ENCODE measurements around the gene STX8.

The STX8 gene

DNA sequence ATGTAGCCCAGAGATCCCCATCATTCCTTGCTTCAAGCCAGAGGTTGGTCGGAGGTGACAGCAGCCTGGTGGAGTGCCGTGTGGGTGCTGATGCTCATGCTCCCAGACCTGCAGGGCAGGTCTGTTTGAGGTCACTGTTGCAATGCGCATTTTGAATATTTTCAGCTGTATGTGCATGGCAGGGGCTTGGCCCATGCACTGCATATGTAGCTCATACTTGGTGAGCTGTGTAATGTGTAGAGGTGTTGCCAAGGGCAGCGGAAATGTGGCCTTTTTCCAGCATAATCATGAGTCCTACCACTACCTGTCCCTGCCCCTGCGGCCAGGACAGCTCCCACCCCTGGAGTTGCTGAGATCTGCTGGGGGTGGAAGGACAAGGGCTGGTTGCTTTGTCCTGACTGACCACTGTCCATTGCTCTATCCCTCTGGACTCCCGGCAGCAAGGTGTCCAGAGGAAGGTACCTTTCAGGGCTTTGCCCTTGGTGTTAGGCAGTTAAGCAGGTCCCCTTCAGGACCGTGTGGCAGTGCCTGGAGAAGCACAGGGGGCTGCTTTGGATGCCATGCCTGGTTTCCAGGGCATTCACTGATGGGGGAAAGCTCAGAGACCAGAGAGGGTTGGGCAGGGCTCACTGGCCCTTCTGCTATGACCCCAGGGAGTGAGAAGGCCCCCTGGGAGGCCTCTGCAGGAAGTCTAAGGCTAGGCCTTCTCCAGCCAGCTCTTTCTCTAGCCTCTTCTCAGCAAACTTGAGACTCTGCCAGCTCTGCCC, 339.2 kb downstream of the STX8 start:
- no peak for DNase-seq

DNA sequence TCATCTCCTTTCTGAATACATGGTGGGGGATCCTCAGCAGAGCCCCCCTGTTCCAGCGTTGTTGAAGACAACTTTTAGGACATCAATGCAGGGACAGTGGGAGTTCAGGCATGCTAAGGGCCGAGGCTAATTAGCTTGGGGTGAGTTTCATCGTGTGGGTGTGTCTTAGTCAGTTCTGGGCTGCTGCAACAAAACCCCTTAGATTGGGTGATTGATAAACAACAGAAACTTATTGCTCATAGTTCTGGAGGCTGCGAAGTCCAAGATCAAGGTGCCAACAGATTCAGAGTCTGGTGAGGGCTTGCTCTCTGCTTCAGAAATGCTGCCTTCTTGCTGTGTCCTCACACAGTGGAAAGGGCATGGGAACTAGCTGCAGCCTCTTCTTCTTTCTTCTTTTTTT, 340.3 kb downstream of the STX8 start:
- DNase-seq, result no peak

DNA sequence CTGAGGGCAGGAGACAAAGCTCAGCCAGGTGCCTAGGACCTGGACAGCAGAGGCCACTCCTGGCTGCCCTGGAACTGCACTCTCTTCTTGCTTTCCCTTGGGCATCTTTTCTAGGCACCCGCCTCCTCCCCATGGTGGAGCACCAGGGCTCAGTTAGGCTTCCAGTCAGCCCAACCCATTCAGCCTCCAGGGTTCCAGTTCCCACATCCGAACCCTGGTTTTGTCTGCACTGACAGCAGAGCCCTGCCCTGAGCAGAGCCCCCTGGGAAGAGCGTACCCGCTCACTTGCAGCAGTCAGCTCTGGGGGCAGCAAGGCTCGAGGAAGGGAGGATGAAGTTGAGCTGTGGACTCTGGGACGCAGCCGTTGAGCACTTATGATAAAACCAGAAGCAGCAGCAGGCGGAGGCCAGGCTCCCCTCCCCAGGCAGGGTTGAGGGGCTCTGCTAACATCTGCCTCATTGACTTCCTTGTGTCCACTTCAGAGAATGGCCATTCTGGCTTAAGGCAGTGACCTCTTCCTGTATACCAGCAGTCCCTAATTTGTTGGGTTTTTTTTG, 341.2 kb downstream of the STX8 start:
- no peak for DNase-seq

DNA sequence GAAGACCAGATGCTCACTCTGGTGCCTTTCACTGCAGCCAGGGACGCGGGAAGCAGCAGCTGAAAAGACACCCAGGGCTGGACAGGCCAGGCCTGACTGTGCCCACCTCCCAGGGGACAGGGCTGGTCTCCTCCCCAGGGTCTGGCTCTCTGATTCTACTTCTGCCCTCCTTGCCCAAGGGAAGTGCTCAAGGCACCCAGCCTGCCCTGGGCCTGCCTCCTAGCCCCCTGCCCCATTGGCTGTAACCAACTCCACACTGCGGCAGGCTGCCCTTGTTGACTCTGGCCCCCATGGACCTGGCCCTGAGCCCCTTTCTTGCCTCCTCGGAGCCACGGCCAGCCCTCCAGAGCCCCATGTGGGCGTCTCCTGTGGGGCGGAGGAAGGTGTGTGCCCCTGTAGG, 341.9 kb downstream of the STX8 start:
- DNase-seq, result no peak

DNA sequence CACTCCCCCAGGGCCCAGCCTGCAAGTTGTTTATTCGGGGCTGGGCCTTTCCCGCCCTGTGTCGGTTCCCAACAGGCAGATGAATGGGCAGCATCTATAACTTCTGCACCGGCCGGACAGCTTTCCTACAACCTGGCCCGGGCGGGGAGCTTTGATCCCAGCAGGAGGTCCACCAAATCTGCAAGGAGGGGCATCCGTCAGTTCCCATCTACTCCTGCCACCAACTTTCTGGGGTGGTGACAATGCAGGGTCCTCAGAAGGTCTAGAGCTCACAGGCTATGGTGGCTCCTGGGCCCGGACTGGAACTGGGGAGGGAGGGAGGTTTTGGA, 342.4 kb downstream of the STX8 start:
- DNase-seq, result no peak

DNA sequence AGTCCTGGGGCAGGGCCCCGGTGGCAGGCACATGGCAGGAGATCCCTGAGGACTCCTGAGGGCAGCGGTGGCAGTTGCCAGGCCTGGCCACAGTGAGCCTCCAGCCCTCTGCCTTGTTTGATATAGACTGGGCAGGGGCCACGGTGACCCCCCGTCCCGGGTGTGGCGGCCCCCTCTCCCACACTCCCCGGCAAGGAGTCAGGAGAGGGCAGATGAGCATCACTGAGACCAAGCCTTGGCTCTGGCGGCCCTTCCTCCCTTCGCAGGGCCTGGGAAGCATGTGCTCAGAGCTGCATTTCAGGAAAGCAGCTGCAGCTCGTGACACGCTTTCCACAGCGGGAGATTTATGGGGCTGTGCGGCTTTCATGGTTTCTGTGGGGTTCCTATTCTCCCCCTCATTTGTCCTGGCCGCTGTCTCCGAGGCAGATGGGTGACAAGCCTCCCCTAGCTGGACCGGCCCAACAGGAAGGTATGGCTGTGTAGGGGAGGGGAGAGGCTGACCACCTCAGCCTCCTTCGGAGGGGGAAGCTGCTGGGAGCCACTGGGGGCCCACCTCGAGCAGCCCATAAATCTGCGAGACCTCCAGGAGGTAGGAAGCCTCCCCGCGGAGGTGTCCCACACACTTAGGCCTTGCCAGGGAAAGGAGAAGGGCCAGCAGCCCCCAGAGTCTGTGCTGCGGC, 342.9 kb downstream of the STX8 start:
- DNase-seq, result no peak

DNA sequence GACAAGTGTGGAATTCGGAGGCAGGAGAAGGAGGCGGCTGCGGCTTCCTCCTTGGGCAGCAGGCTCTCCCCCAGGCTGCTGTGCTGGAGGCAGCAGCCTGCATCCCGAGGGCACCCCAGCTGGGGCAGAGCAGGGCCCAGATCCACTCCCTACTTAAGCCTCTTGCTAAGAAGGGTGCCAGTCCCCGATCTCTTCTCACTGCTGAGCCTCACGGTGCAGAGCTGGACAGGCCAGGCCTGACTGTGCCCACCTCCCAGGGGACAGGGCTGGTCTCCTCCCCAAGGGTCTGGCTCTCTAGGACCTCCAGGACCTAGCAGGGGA, 343.5 kb downstream of the STX8 start:
- DNase-seq, result no peak

DNA sequence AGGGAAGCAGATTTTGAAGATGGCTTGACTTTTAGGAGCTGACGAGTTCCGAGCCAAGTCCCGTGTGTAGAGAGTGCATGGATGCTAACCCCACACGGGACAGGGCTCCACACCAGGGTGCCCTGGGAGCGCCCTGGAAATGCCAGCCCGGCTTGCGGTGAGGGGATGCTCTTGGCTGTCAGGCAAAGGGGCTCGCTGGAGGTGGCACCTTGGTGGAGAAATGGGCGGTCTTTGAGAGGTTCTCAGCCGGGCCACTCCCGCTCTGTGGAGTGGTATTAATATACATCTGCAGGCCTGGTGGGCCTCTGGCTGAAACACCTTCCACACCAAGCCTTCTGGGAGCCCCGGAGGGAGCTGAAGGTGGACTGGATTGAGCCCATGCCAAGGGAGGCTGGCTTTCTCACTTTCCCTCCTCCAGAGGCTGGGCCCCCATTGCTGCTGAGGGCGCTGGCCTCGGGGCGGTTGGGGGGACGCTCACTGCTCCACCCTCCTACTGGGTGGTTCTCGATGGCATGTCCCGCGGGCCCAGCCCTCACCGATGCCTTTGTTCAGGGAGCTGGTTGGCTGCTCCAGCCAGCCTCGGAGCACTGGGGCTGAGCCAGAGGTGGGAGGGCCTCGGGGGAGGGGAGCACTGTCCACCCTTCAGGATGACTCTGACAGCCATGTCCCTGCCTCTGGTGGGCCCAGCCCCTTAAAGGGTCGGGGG, 344.0 kb downstream of the STX8 start:
- DNase-seq, result no peak

DNA sequence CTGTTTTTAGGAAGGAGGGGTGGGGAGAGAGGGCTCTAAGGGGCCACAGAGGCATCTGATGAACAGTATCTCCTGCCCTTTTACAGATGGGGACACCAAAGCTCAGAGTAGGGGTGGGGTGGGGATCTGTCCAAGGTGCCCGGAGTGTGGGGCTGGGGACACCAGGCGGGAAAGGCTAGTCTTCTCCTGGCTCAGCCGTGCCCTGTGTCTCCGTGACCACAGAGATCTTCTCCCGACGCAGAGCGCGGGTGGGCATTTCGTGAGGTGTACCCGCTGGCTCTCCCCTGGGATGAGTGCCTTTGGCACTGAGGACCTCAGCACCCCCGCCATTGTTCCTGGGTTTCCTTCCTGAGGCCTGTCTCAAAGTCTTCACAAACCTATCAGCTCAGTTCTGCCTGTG, 344.8 kb downstream of the STX8 start:
- DNase-seq, result no peak

DNA sequence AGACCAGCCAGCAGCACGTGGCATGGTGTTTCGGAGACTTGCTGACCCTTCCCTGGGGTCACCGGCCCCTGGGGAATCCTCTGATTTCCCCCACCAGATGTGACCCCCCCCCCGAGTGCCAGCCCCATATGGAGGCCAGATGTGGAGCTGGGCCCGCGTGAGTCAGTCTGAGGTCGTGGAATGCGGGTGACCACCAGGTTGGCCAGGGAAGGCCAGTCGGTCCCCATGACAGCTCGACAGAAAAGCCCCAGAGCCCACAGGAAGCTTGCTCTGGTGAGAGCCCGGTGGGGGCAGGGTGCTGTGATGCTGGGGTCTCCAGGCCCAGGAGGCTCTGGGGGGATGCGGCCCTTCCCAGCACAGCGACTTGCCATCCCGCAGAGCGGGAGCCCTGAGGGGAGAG, 345.3 kb downstream of the STX8 start:
- DNase-seq, result no peak

DNA sequence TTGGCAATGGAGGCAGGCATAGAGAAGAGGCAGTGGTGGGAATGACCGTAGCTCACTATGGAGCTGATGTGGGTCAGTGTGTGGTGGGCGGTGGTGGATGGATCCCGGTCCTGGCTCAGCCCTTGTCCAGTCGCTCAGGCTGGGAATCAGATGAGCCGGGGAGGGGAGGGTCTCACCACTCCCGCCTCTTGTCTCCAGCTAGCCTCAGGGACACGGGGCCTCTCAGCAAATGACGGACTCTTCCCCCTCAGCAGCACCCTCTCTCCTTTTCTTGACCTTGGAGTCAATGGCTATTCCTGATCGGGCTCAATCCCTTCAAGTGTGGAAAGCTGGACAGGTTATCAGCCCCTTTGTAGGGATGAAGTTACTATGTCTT, 345.8 kb downstream of the STX8 start:
- no peak for DNase-seq

DNA sequence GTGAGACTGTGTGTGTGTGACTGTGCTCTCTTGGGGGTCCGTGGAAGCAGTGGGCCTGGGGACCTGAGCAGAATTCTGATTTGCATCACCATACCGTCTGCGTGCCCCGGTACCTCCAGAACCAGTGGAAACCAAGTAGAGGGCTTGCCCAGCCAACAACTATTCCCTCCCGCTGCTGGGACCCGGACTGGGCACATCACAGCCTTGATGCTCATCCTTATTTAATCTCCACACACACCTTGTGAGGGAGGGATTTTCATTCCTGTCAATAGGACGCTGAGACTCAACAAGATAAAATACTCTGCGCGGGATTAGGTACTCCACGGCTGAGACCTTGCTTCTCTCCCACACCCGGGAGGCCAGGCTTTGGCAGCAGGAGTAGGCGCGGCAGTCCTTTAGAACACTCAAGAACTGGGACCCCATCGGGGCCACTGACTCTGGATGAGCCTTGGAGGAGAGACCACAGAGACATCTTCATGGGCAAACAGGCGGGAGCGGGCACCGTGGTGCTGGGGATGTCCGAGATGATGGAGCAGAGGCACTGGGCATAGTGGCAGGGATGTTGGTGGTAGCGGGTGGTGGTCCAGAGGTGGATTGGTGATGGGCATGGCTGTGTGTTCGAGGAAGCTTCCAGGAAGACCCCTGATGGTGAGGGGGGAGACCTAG, 346.3 kb downstream of the STX8 start:
- DNase-seq, result no peak

DNA sequence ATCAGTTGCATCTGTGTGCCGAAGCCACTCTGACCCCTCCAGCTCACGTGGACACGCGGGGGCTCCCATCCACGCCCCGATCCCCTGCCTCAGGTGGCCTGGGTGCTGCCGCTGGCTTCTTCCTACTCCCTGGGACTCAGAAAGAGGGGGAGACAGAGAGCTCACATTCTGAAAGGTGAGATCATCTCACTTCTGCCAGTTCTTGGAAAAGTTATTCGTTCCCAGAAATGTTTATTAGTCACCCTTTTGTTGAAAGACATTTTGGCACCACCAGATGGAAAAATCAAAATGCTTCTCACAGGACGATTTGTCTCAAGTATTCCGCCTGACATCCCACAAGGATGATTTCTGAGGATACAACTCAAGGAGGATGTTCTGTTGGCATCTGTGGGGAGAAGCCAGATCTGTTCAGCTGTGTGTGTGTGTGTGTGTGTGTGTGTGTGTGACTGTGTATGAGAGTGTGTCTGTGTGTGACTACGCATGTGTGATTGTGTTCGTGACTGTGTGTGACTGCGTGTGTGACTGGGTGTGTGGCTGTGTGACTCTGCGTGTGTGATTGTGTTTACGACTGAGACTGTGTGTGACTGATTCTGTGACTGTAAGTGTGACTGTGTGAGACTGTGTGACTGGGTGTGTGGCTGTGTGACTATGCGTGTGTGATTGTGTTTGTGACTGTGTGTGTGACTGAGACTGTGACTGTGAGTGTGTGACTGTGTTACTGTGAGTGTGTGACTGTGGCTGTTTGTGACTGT, 347.0 kb downstream of the STX8 start:
- no peak for DNase-seq

DNA sequence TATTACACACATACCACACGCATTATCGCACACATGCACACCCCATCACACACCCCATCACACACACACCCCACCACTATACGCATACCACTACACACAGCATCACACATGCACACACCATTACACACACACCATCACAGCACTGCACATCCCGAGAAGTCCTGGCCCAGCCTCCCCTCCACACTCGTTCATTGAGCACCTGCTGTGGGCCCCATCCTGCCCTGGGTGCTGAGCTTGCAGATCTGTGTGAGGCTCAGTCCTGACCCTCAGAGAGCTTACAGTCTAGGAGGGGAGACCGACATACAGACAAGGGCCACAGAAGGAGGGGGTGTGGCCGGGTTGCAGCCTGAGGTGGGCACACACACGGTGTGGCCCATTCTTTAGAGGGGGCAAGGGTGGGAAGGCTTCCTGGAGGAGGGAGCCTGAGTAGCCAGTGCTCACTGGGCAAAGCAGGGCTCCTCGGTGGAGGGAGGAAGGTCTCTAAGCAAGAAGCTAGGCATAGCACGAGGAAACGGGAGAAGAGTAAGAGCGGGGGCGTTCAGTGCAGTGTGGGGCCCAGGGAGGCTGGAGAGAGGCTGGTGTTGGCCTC, 347.7 kb downstream of the STX8 start:
- no peak for DNase-seq

DNA sequence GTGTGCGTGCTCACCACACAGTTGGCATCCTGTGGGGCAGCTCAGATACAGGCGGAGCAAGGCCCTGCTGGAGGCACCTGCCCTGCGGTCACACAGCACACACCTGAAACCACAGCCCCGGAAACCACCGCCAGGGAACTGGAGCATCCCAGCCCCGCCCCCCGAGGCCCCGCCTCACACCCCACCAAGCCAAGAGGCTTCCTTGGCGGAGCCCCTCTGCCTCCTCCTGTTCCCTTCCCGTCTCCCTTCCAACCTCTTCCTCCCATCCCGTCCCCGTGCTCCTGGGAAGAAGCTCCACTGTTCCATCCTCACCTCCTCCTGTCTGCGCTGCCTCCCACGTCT, 348.9 kb downstream of the STX8 start:
- no peak for DNase-seq

DNA sequence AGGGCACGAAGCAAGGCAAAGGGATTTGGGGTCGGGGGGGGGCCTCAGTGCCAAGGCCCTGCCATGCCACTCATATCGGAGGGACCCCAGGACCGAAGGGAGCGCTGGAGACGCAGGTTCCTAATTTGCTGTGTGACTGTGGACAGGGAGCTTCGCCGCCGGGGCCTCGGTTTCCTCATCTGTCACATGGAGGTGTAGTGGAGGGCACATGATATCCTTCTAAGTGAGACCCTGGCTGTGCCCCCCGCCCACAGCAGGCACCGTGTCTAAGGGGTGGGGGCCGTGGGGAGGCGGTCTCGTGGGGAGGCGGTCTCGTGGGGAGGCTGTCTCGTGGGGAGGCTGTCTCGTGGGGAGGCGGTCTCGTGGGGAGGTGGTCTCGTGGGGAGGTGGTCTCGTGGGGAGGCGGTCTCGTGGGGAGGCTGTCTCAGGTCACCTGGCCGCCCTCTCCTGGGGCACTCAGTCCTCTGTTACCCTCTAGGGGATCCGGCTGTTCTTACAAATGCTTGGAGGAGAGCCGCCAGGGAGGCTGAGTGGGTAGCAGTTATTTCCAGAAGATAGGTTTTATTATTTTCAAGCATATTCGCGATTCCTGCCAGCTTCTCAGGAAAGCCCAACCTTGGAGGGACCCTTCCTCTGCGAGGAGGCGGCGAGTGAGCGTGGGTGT, 349.4 kb downstream of the STX8 start:
- DNase-seq, result no peak

DNA sequence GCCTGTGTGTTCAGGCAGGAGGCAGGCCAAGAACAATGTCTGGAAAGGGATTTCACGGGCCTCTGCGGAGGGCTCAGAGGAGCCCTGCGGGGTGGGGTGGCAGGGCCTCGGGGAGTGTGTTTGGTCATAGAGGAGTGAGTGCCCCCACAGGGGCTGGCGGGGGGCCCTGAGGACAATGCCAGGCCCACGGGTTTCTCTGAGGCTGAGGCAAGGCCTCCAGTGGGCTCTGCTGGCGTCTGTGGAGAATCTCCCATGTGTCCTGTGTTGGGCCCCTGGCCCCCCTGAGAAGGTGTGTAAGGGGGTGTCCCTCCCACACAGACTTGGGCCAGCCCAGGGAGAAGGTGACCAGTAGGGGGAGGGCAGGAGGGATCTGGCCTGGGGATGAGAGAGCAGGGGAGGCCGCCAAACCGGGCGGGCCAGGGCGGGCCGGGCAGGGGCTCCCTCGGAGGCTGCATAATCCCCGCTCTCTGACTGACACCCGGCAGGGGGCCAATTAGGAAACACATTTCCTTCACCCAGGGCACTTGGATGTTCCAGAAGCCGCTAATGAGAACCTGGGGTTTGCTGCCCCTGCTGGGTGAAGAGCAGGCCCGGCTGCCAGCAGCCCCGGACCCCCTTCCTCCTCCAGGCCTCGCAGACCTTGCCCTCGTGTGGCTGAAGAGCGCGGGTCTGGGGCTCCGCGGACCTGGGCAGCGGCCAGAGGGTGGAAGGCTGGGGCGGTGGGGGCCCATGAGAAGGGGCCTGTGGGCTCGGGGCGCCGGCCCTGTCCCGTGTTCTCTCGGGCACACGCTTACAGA, 350.1 kb downstream of the STX8 start:
- no peak for DNase-seq

DNA sequence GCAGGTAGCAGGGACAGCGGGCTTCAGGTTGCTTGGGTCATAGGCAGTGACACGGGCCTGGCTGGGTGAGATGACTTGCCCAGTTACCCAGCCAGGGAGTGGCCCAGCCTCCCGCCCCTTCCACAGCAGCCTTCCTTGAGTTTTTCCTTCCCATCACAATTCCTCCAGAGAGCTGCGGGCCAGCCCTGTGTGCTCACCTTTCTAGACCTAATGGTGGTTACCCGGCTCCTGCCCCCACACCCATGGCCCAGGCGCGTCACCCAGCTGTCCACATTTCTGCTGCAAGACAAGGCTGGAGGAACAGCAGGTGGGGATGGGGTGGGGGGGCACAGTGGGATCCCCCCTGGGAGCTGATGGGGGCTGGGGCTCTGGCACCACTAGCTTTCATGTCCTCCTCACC, 351.1 kb downstream of the STX8 start:
- DNase-seq, result no peak

DNA sequence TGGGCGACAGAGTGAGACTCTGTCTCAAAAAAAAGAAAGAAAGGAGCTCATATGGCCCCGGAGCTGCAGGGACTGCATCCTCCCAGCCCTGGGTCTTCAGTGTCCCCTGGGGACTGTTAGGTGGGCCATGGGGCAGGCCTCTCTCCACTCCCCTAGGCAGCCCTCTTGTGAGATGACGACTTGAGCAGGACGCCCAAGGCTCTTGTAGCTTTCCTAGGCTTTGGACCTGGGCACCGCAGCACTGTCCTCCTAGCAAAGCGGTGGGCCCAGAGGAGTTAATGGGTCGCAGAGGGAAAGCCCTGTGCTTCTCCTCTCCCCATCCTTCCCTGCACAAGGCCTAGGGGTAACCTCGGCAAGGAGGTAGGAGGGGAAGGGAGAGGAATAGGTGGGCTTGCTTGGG, 352.1 kb downstream of the STX8 start:
- no peak for DNase-seq

DNA sequence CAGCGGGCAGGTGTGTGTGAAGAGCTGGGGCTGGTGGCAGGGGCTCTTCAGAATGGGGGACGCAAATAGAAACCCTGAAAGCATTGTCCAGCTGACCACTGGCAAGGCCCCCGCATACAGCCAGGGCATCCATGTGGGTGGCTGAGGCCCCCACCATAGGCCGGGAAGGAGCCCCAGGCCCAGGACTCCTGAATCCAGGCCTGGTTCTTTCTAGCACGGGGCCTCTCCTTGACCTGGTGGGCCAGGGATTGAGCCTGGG, 353.8 kb downstream of the STX8 start:
- no peak for DNase-seq

DNA sequence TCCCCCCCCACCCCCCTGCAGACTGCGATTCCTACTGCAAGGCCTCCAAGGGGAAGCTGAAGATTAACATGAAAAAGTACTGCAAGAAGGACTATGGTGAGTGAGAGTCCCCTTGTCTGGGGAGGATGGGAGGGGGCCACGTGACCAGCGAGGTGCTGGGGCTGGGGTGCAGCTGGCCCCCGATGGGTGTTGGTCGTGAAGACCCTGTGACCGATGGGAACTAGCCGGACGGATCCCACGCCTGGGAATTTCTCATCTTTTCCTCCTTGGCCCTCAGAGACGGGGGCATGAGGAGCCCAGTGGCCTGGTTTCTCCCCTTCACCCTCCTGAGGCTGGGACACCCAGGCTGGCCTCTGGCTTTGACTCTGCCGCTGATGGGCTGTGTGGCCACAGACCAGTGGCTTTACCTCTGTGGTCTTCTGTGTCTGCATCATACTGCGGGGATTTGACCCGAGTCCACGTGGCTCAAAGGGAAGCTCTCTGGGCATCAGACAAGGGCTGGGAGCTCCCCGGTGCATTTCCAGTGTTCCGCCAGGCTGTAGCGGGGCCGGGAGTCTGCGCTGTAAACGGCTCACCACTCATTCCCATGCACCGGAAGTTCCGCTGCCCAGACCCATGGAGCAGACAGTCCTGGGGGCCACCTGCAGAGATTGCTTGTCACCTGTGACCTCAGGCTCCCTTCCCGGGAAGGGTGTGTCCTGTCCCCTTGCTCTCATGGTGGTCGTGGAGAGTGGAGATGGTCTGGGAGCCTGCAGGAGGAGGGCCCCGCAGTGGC, 354.3 kb downstream of the STX8 start:
- DNase-seq, result no peak
